Measurements from ENCODE around the gene LEMD1. TPM values are rescaled to one million over a fixed set of nuclear protein-coding genes. Genes with fewer than 3 reads are reported as not detected.

LEMD1 gene
- total RNA-seq, 4 donors from 2014 or later = 5.1 TPM; not detected in 3

GRCh38 chr1:205456868-205457745 is 35.3 kb upstream of the LEMD1 start:
- no peak overlapping the region for H3K27ac ChIP-seq
- peaks cover 22% of the 10 kb centered on the region for H3K4me1 ChIP-seq
- peaks cover 96% of the 10 kb centered on the region for H3K27me3 ChIP-seq
- DNase-seq (ENCODE audit: low spot score in 2 of 2) = no peak
- TF ChIP-seq CTCF (IDR thresholded peaks at IDR 0.05) (no peak), POLR2AphosphoS5 (IDR thresholded peaks at IDR 0.05) (no peak), EP300 (IDR thresholded peaks at IDR 0.05) (no peak), POLR2A (IDR thresholded peaks at IDR 0.05) (no peak)
- H3K9me3 ChIP-seq = no peaks in the 10 kb centered on the region
- WGBS = 0% methylated on average over 23 of the region's 74 CpGs
- peak overlapping the region; percentile 36 for H3K4me3 ChIP-seq
- H3K36me3 ChIP-seq = no peaks in the 10 kb centered on the region

GRCh38 chr1:205456383-205456867 is 34.6 kb upstream of the LEMD1 start:
- no peaks in the 10 kb centered on the region for H3K36me3 ChIP-seq
- H3K9me3 ChIP-seq = no peaks in the 10 kb centered on the region
- DNase-seq (ENCODE audit: low spot score in 2 of 2) = no peak
- no peak for TF ChIP-seq POLR2AphosphoS5 (IDR thresholded peaks at IDR 0.05)
- no peak for TF ChIP-seq EP300 (IDR thresholded peaks at IDR 0.05)
- TF ChIP-seq POLR2A (IDR thresholded peaks at IDR 0.05) = no peak
- no peak for TF ChIP-seq CTCF (IDR thresholded peaks at IDR 0.05)
- H3K4me1 ChIP-seq = peaks cover 22% of the 10 kb centered on the region
- H3K27me3 ChIP-seq = peaks cover 99% of the 10 kb centered on the region
- 4% methylated on average over 14 of the region's 47 CpGs for WGBS
- H3K4me3 ChIP-seq = peak overlapping the region; percentile 36
- H3K27ac ChIP-seq = no peak overlapping the region

GRCh38 chr1:205455581-205456382 is 33.9 kb upstream of the LEMD1 start, which contains the start of gene BLACAT1:
BLACAT1 (minus strand) TSS chr1:205456045.
- peak within 1 kb of the TSS; percentile 36 for H3K4me3 ChIP-seq

GRCh38 chr1:205454903-205455335 is 33.1 kb upstream of the LEMD1 start:
- H3K27ac ChIP-seq = no peak overlapping the region
- TF ChIP-seq CTCF (IDR thresholded peaks at IDR 0.05) (no peak), POLR2A (IDR thresholded peaks at IDR 0.05) (no peak), EP300 (IDR thresholded peaks at IDR 0.05) (no peak), POLR2AphosphoS5 (IDR thresholded peaks at IDR 0.05) (no peak)
- peaks cover 100% of the 10 kb centered on the region for H3K27me3 ChIP-seq
- H3K4me1 ChIP-seq = peaks cover 25% of the 10 kb centered on the region
- DNase-seq (ENCODE audit: low spot score in 2 of 2) = no peak
- no peak overlapping the region for H3K4me3 ChIP-seq
- no peaks in the 10 kb centered on the region for H3K36me3 ChIP-seq
- no peaks in the 10 kb centered on the region for H3K9me3 ChIP-seq
- 15% methylated on average over 6 of the region's 6 CpGs for WGBS

More at GRCh38 chr1:205455581-205456382, 33.9 kb upstream of the LEMD1 start, which contains the start of gene BLACAT1:
- no peak for TF ChIP-seq EP300 (IDR thresholded peaks at IDR 0.05)
- no peak for TF ChIP-seq CTCF (IDR thresholded peaks at IDR 0.05)
- no peak for TF ChIP-seq POLR2A (IDR thresholded peaks at IDR 0.05)
- TF ChIP-seq POLR2AphosphoS5 (IDR thresholded peaks at IDR 0.05) = no peak
- no peak within 1 kb of the TSS for H3K27ac ChIP-seq
- 3% methylated on average over 53 of the region's 53 CpGs for WGBS
- no peak for DNase-seq (ENCODE audit: low spot score in 2 of 2)
- H3K9me3 ChIP-seq = no peaks in the 10 kb centered on the region
- H3K36me3 ChIP-seq = no peaks in the 10 kb centered on the region
- peaks cover 22% of the 10 kb centered on the region for H3K4me1 ChIP-seq
- peaks cover 100% of the 10 kb centered on the region for H3K27me3 ChIP-seq

Data from suprapubic skin (tissue), 4 donors.